CD14-positive monocyte (primary cell): ENCODE data around the gene TCEANC2. TPM values are rescaled to one million over a fixed set of nuclear protein-coding genes. Genes with fewer than 3 reads are reported as not detected.

ENCODE experiments used
- DNase-seq, 3 donors: peaks; one replicate each; pipeline ENCODE4 v3.0.0-alpha.2; 2011 to 2022
- H2AFZ ChIP-seq: 2 replicates; pipeline ENCODE4 v1.6.0; 2012; ENCODE audit warnings: mild to moderate bottlenecking, low read depth, low read length, inconsistent platforms; ENCODE audit not compliant: insufficient read depth, poor library complexity, severe bottlenecking
- H3K27ac ChIP-seq, 2 donors: 1 replicate in 1 of 2; 2 replicates in 1 of 2; pipeline ENCODE4 v1.5.1; 2012 to 2013; ENCODE audit warnings: low read length in 2 of 2, control low read depth in 1 of 2, inconsistent platforms in 1 of 2, low read depth in 1 of 2, mild to moderate bottlenecking in 1 of 2
- H3K27me3 ChIP-seq, 2 donors: one replicate each; pipeline versions ENCODE4 v1.6.0 to v1.6.1; 2011 to 2013; ENCODE audit warnings: low read length in 2 of 2; ENCODE audit not compliant: control insufficient read depth in 2 of 2, insufficient read depth in 2 of 2
- H3K36me3 ChIP-seq, 2 donors: replicated peaks in 1 of 2; 1 replicate in 1 of 2; 2 replicates in 1 of 2; pipeline versions ENCODE4 v1.5.1 to v1.6.1; 2012 to 2013; ENCODE audit warnings: low read length in 2 of 2, control low read depth in 1 of 2, inconsistent platforms in 1 of 2, mild to moderate bottlenecking in 1 of 2; ENCODE audit not compliant: insufficient read depth in 2 of 2, control insufficient read depth in 1 of 2
- H3K4me1 ChIP-seq, 2 donors: 1 replicate in 1 of 2; 2 replicates in 1 of 2; pipeline versions ENCODE4 v1.5.1 to v1.6.1; 2012 to 2013; ENCODE audit warnings: low read length in 2 of 2, control low read depth in 1 of 2, inconsistent platforms in 1 of 2, mild to moderate bottlenecking in 1 of 2, moderate library complexity in 1 of 2; ENCODE audit not compliant: insufficient read depth in 2 of 2, control insufficient read depth in 1 of 2
- H3K4me2 ChIP-seq: replicated peaks from 2 replicates; pipeline ENCODE3; 2012; ENCODE audit warnings: low read length, moderate library complexity, mild to moderate bottlenecking; ENCODE audit not compliant: poor library complexity, severe bottlenecking; ENCODE audit errors: extremely low read depth
- H3K4me3 ChIP-seq, 3 experiments: fragments of 200-600 bp in 1 of 3; sonication (generic) in 1 of 3; replicated peaks in 1 of 3; 1 replicate in 2 of 3; 2 replicates in 1 of 3; pipeline ENCODE4 v1.5.1; 2011 to 2013; ENCODE audit warnings: low read length in 3 of 3, mild to moderate bottlenecking in 3 of 3, control low read depth in 2 of 3, low read depth in 2 of 3, inconsistent platforms in 1 of 3, moderate library complexity in 1 of 3
- H3K79me2 ChIP-seq: 2 replicates; pipeline ENCODE4 v1.6.0; 2012; ENCODE audit warnings: mild to moderate bottlenecking, control low read depth, inconsistent platforms, low read length, moderate library complexity; ENCODE audit not compliant: insufficient read depth
- H3K9ac ChIP-seq: 2 replicates; pipeline ENCODE4 v1.6.0; 2017; ENCODE audit warnings: low read length, mild to moderate bottlenecking; ENCODE audit not compliant: insufficient read depth, poor library complexity, severe bottlenecking
- H3K9me3 ChIP-seq, 2 donors: replicated peaks in 1 of 2; 1 replicate in 1 of 2; 2 replicates in 1 of 2; pipeline versions ENCODE4 v1.5.1 to v1.6.1; 2012 to 2013; ENCODE audit warnings: low read length in 2 of 2, control low read depth in 1 of 2; ENCODE audit not compliant: control insufficient read depth in 1 of 2, insufficient read depth in 1 of 2
- H4K20me1 ChIP-seq: 2 replicates; pipeline ENCODE4 v1.6.0; 2012; ENCODE audit warnings: mild to moderate bottlenecking, low read length, control low read depth, moderate library complexity; ENCODE audit not compliant: insufficient read depth
- H3K27ac Mint-ChIP-seq, 7 donors: one replicate each; pipeline ENCODE4 v1.8.0; 2020; ENCODE audit warnings: mild to moderate bottlenecking in 7 of 7, mixed read lengths in 7 of 7, moderate library complexity in 6 of 7, inconsistent platforms in 2 of 7
- H3K27me3 Mint-ChIP-seq, 3 donors: one replicate each; pipeline ENCODE4 v1.8.0; 2021 to 2022; ENCODE audit warnings: low read depth in 3 of 3, mild to moderate bottlenecking in 3 of 3, mixed read lengths in 3 of 3, moderate library complexity in 3 of 3, inconsistent platforms in 1 of 3
- H3K36me3 Mint-ChIP-seq, 2 donors: one replicate each; pipeline ENCODE4 v1.8.0; 2020; ENCODE audit warnings: mixed read lengths in 2 of 2, inconsistent platforms in 1 of 2, mild to moderate bottlenecking in 1 of 2
- H3K4me1 Mint-ChIP-seq: one replicate; pipeline ENCODE4 v1.8.0; 2020; ENCODE audit warnings: mild to moderate bottlenecking, mixed read lengths
- H3K4me3 Mint-ChIP-seq, 2 donors: one replicate each; pipeline ENCODE4 v1.8.0; 2020; ENCODE audit warnings: mild to moderate bottlenecking in 2 of 2, mixed read lengths in 2 of 2, moderate library complexity in 1 of 2
- H3K9me3 Mint-ChIP-seq, 7 donors: one replicate each; pipeline ENCODE4 v1.8.0; 2020 to 2022; ENCODE audit warnings: mixed read lengths in 7 of 7, mild to moderate bottlenecking in 6 of 7, moderate library complexity in 6 of 7, inconsistent platforms in 2 of 7
- CTCF ChIP-seq: fragments of 200-600 bp; IDR thresholded peaks from one replicate; pipeline ENCODE4 v1.8.0; 2022; ENCODE audit warnings: antibody characterized with exemption, mild to moderate bottlenecking
- WGBS: methylation state at CpG from one replicate; pipeline ENCODE4 v1.1.5; 2013; ENCODE audit warnings: missing lambda C conversion rate; ENCODE audit not compliant: insufficient coverage; 5-methylcytosine and 5-hydroxymethylcytosine counted together
- intact Hi-C, 2 donors: fragments of 100-400 bp; cut with micrococcal nuclease; formaldehyde crosslinking; loops; one replicate each; pipeline versions ENCODE4 v1.15.0 to v1.15.1; 2023
- polyA plus RNA-seq, 3 donors: library from polyadenylated mRNA; depleted of rRNA in 1 of 3; unstranded in 2 of 3; stranded (reverse) in 1 of 3; fragments of 300-500 nt in 2 of 3; fragments of >200 nt in 1 of 3; fragmentation: Illumina TruSeq in 2 of 3; gene quantifications; 1 replicate in 2 of 3; 2 replicates in 1 of 3; pipeline ENCODE4 v1.2.3, GENCODE V29; 2012 to 2021

Gene TCEANC2
- polyA plus RNA-seq, 3 donors, result 3.0 to 6.7 (median 3.8) TPM

DNA sequence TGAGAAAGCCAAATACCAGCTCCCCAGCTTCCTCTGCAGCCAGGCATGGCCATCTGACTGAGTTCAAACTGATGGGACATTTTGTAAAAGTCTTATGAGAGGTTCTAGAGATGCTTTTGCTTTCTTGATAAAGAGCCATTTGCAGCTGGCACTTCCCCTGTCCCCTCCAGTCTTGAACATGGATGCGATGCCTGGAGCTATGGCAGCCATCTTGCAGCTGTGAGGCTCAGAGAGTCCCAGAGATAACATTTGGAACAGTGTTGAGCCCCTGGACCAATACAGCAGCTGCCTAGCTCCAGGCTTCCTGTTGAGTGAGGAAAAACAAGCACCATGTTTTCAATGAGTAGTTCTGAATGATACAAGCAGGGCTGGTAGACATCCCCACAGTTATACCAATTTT, 85.6 kb downstream of the TCEANC2 start:
- H3K36me3 Mint-ChIP-seq, result no peaks in the 10 kb centered on the region
- H3K4me1 ChIP-seq, result no peaks in the 10 kb centered on the region
- H3K4me1 Mint-ChIP-seq, result no peaks in the 10 kb centered on the region
- no peaks in the 10 kb centered on the region for H3K79me2 ChIP-seq
- no peak overlapping the region for H3K27ac Mint-ChIP-seq
- WGBS, result 100% methylated on average over 1 of the region's 1 CpG
- no peak for TF ChIP-seq CTCF
- no peak overlapping the region for H3K9ac ChIP-seq
- no peaks in the 10 kb centered on the region for H3K9me3 ChIP-seq
- H3K4me2 ChIP-seq, result no peak overlapping the region
- no peaks in the 10 kb centered on the region for H3K27me3 ChIP-seq
- H3K9me3 Mint-ChIP-seq, result peaks cover 0 to 3% (median 0%) of the 10 kb centered on the region in 7 donors
- H4K20me1 ChIP-seq, result no peaks in the 10 kb centered on the region
- no peaks in the 10 kb centered on the region for H3K36me3 ChIP-seq
- no peak overlapping the region for H3K27ac ChIP-seq
- intact Hi-C loops, result no loop called here
- H3K4me3 ChIP-seq, result no peak overlapping the region
- H2AFZ ChIP-seq, result no peak overlapping the region
- no peak overlapping the region for H3K4me3 Mint-ChIP-seq
- H3K27me3 Mint-ChIP-seq, result peaks cover 0 to 2% (median 1%) of the 10 kb centered on the region in 3 donors
- no peak for DNase-seq

DNA sequence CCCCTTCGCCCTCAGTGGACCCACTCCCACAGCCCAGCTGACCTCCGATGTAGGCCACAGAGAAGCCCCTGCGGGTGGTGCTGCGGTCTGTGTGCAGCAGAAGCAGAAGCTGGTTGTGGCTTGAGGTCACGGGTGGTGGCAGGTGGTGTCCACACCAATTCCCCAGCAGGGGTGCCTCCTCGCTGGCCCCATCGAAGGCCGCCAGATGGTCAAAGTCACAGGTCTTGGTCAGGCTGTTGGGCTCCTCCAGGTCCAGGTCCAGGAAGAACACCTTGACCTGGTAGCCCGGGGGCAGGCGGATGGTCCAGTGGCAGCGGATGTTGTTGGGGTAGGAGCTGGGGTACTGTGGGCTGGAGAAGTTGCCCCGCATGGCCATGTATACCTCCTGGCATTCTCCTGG, 86.3 kb downstream of the TCEANC2 start:
- Mint-ChIP-seq H3K4me1 (no peaks in the 10 kb centered on the region), H3K27ac (no peak overlapping the region), H3K9me3 (peaks cover 0 to 3% (median 0%) of the 10 kb centered on the region in 7 donors), H3K4me3 (no peak overlapping the region), H3K27me3 (peaks cover 0 to 2% (median 1%) of the 10 kb centered on the region in 3 donors), H3K36me3 (no peaks in the 10 kb centered on the region)
- no peaks in the 10 kb centered on the region for H4K20me1 ChIP-seq
- over 99% methylated on average over 10 of the region's 12 CpGs for WGBS
- no peak overlapping the region for H3K4me3 ChIP-seq
- TF ChIP-seq CTCF, result no peak
- H3K27me3 ChIP-seq, result no peaks in the 10 kb centered on the region
- no peaks in the 10 kb centered on the region for H3K79me2 ChIP-seq
- no peak overlapping the region for H3K27ac ChIP-seq
- no peak overlapping the region for H2AFZ ChIP-seq
- no peaks in the 10 kb centered on the region for H3K36me3 ChIP-seq
- no peaks in the 10 kb centered on the region for H3K9me3 ChIP-seq
- no peak for DNase-seq
- H3K9ac ChIP-seq, result no peak overlapping the region
- H3K4me1 ChIP-seq, result no peaks in the 10 kb centered on the region
- intact Hi-C loops, result no loop called here
- H3K4me2 ChIP-seq, result no peak overlapping the region
